Upper lobe of left lung (tissue), 6 donors: ENCODE data around the gene CIZ1. TPM values are rescaled to one million over a fixed set of nuclear protein-coding genes. Genes with fewer than 3 reads are reported as not detected.

Experiments used
- ATAC-seq, 2 donors: fragments of 200-7000 bp; cut with Tn5 transposase; one replicate each; pipeline ENCODE4 v1.9.1; 2022; ENCODE audit warnings: mild to moderate bottlenecking in 2 of 2, moderate library complexity in 2 of 2; ENCODE audit not compliant: low FRiP score in 2 of 2
- DNase-seq, 2 donors: peaks; one replicate each; pipeline ENCODE4 v3.0.0-alpha.2; 2019 to 2020
- H3K27ac ChIP-seq, 4 donors: fragments of 200-600 bp; sonication (generic); one replicate each; pipeline ENCODE4 v1.5.1; 2016 to 2019
- H3K27me3 ChIP-seq, 4 donors: fragments of 200-600 bp; sonication (generic); one replicate each; pipeline ENCODE4 v1.5.1; 2017 to 2019
- H3K36me3 ChIP-seq, 4 donors: fragments of 200-600 bp; sonication (generic); one replicate each; pipeline ENCODE4 v1.5.1; 2016 to 2019
- H3K4me1 ChIP-seq, 4 donors: fragments of 200-600 bp; sonication (generic); one replicate each; pipeline ENCODE4 v1.5.1; 2018 to 2019
- H3K4me3 ChIP-seq, 4 donors: fragments of 200-600 bp; sonication (generic); one replicate each; pipeline ENCODE4 v1.5.1; 2017 to 2019; ENCODE audit warnings: mild to moderate bottlenecking in 2 of 4, moderate library complexity in 1 of 4
- H3K9me3 ChIP-seq, 4 donors: fragments of 200-600 bp; sonication (generic); one replicate each; pipeline ENCODE4 v1.5.1; 2018 to 2019
- CTCF ChIP-seq, 6 experiments: fragments of 450-650 bp in 4 of 6; fragments of 200-600 bp in 2 of 6; sonication (generic) in 2 of 6; IDR thresholded peaks; one replicate each; pipeline ENCODE4 v1.5.1; 2016 to 2019; ENCODE audit warnings: antibody characterized with exemption in 6 of 6
- EP300 ChIP-seq, 4 donors: sonication (generic); formaldehyde crosslinking; IDR thresholded peaks; one replicate each; pipeline ENCODE4 v1.5.1; 2017; ENCODE audit warnings: antibody characterized with exemption in 4 of 4, control low read depth in 2 of 4
- POLR2A ChIP-seq, 4 donors: fragments of 450-650 bp; IDR thresholded peaks; one replicate each; pipeline ENCODE4 v1.5.1; 2016 to 2017; ENCODE audit warnings: antibody characterized with exemption in 4 of 4, mild to moderate bottlenecking in 2 of 4
- POLR2AphosphoS5 ChIP-seq, 2 donors: sonication (generic); formaldehyde crosslinking; IDR thresholded peaks; one replicate each; pipeline ENCODE4 v1.5.1; 2017; ENCODE audit warnings: antibody characterized with exemption in 2 of 2
- WGBS, 2 donors: methylation state at CpG; one replicate each; pipeline ENCODE4 v1.1.5; 2017 to 2018; 5-methylcytosine and 5-hydroxymethylcytosine counted together
- total RNA-seq, 6 donors: library from RNA; depleted of rRNA in 4 of 6; stranded (reverse); fragments of >200 nt in 4 of 6; gene quantifications; one replicate each; pipeline versions ENCODE4 v1.1.0 to v1.2.1, GENCODE V29; 2016 to 2021
- donor health status: DM: no; HTN: no; CAD: no; lungs with moderate emphysema.
- donor health status: DM: no; HTN: yes; CAD: no; lungs with severe emphysema.

Gene CIZ1
- total RNA-seq, 6 donors from 2014 or later, result 53.4 to 136 (median 95.5) TPM

- no peaks in the 10 kb centered on the region for H3K27me3 ChIP-seq
- no peaks in the 10 kb centered on the region for H3K9me3 ChIP-seq
- ATAC-seq (no peak), DNase-seq (no peak)
- H3K36me3 ChIP-seq, result peaks cover 10 to 53% (median 26%) of the 10 kb centered on the region in 4 donors
- TF ChIP-seq POLR2A (IDR thresholded peaks at IDR 0.05) (no peak), POLR2AphosphoS5 (IDR thresholded peaks at IDR 0.05) (no peak), CTCF (IDR thresholded peaks at IDR 0.05) (no peak), EP300 (IDR thresholded peaks at IDR 0.05) (no peak)
- H3K4me1 ChIP-seq, result peaks cover 16 to 27% (median 20%) of the 10 kb centered on the region in 4 donors
- WGBS, 2 donors, result 81 to 88% methylated on average over 1 of the region's 1 CpG
- no peak overlapping the region for H3K4me3 ChIP-seq
- no peak overlapping the region for H3K27ac ChIP-seq
These were observed 3.2 kb downstream of the CIZ1 start for GRCh38 chr9:128188209-128188608.

- Histone ChIP-seq H3K4me3 (no peak overlapping the region), H3K36me3 (peaks cover 10 to 59% (median 31%) of the 10 kb centered on the region in 4 donors), H3K4me1 (peaks cover 14 to 19% (median 16%) of the 10 kb centered on the region in 4 donors), H3K27me3 (no peaks in the 10 kb centered on the region), H3K9me3 (no peaks in the 10 kb centered on the region), H3K27ac (no peak overlapping the region)
- 94 to 100% methylated on average over 2 of the region's 2 CpGs for WGBS, 2 donors
- ATAC-seq (no peak), DNase-seq (no peak)
- TF ChIP-seq POLR2A (IDR thresholded peaks at IDR 0.05) (no peak), POLR2AphosphoS5 (IDR thresholded peaks at IDR 0.05) (no peak), CTCF (IDR thresholded peaks at IDR 0.05) (no peak), EP300 (IDR thresholded peaks at IDR 0.05) (no peak)
These were observed 4.0 kb downstream of the CIZ1 start for GRCh38 chr9:128187361-128187760.

- peaks cover 8 to 13% (median 12%) of the 10 kb centered on the region in 4 donors for H3K4me1 ChIP-seq
- no peak for DNase-seq
- 96% methylated on average over 10 to 11 of the region's 11 CpGs for WGBS, 2 donors
These were observed 5.1 kb downstream of the CIZ1 start for GRCh38 chr9:128185979-128186965.

GRCh38 chr9:128182893-128183588, 8.3 kb downstream of the CIZ1 start:
- H3K4me3 ChIP-seq, result no peak overlapping the region
- no peaks in the 10 kb centered on the region for H3K9me3 ChIP-seq
- no peak overlapping the region for H3K27ac ChIP-seq
- WGBS, 2 donors, result 93 to 94% methylated on average over 7 to 11 of the region's 12 CpGs
- peaks cover 23 to 80% (median 60%) of the 10 kb centered on the region in 4 donors for H3K36me3 ChIP-seq
- DNase-seq, result no peak
- no peak for TF ChIP-seq POLR2A (IDR thresholded peaks at IDR 0.05)
- TF ChIP-seq POLR2AphosphoS5 (IDR thresholded peaks at IDR 0.05), result no peak
- no peak for TF ChIP-seq EP300 (IDR thresholded peaks at IDR 0.05)
- no peak for TF ChIP-seq CTCF (IDR thresholded peaks at IDR 0.05)
- no peaks in the 10 kb centered on the region for H3K4me1 ChIP-seq
- no peak for ATAC-seq
- no peaks in the 10 kb centered on the region for H3K27me3 ChIP-seq

More at GRCh38 chr9:128185979-128186965, 5.1 kb downstream of the CIZ1 start:
- no peaks in the 10 kb centered on the region for H3K9me3 ChIP-seq
- no peak for TF ChIP-seq EP300 (IDR thresholded peaks at IDR 0.05)
- no peak for TF ChIP-seq POLR2A (IDR thresholded peaks at IDR 0.05)
- no peak for TF ChIP-seq POLR2AphosphoS5 (IDR thresholded peaks at IDR 0.05)
- no peak for TF ChIP-seq CTCF (IDR thresholded peaks at IDR 0.05)
- no peak overlapping the region for H3K27ac ChIP-seq
- no peaks in the 10 kb centered on the region for H3K27me3 ChIP-seq
- peaks cover 10 to 59% (median 32%) of the 10 kb centered on the region in 4 donors for H3K36me3 ChIP-seq
- no peak overlapping the region for H3K4me3 ChIP-seq
- ATAC-seq, result no peak
